Esophagus muscularis mucosa (tissue), 3 donors: ENCODE results near the gene GALNS.

ENCODE experiments used
- CTCF ChIP-seq, 3 experiments: fragments of 200-600 bp in 2 of 3; fragments of 450-650 bp in 1 of 3; sonication (generic) in 2 of 3; IDR thresholded peaks; one replicate each; pipeline ENCODE4 v1.5.1; 2017 to 2019; ENCODE audit warnings: antibody characterized with exemption in 3 of 3, mild to moderate bottlenecking in 2 of 3, moderate library complexity in 1 of 3
- POLR2A ChIP-seq: fragments of 450-650 bp; IDR thresholded peaks from one replicate; pipeline ENCODE4 v1.6.1; 2017; ENCODE audit warnings: antibody characterized with exemption, moderate library complexity, mild to moderate bottlenecking, low read depth

GRCh38 chr16:88869673-88869980 lies 12.9 kb upstream of the GALNS start:
- no peak for TF ChIP-seq CTCF (IDR thresholded peaks at IDR 0.05)
- TF ChIP-seq POLR2A: no peak
